SK-MEL-5 (cell line): ENCODE data around the gene MRPL40. TPM values are rescaled to one million over a fixed set of nuclear protein-coding genes. Genes with fewer than 3 reads are reported as not detected.
A peak's percentile ranks its signal among the peaks of the same experiment; 100 is the strongest.

Experiments
- DNase-seq: peaks from one replicate; pipeline ENCODE4 v3.0.0-alpha.2; 2016; ENCODE audit warnings: low read depth, low spot score
- in situ Hi-C: cut with HindIII; loops from 2 replicates; pipeline ENCODE4 v1.10.0; 2016; ENCODE audit warnings: low sequenced_read_pairs, high pct_unique_total_duplicates, low pct_unique_long_range_greater_than_20kb
- total RNA-seq: library from RNA; depleted of rRNA; stranded (reverse); fragments of >200 nt; shearing (Covaris generic); gene quantifications from 2 replicates; pipeline ENCODE4 v1.2.3, GENCODE V29; 2014

The MRPL40 gene
- total RNA-seq, 1 experiment from 2014 or later: 106 TPM

DNA sequence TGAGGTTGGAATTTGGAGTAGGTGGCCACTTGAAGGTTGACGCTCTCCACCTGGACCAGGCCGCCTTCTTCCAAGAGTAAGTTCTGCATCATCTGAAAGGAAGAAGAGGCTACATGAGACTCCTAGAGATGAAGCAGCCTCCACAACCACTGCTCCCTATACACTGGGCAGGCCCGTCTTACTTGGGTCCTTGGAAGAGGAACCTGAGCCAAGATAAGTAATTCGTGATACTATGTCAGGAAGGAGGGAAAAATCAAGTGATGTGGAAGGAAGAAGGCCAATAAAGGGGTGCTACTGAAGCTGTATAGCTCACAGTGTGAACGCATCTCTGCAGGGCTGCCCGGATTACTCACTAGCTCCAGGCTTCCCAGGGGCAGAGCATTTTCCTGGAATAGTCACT, 35.6 kb downstream of the MRPL40 start:
- in situ Hi-C loops: no loop called here
- no peak for DNase-seq

DNA sequence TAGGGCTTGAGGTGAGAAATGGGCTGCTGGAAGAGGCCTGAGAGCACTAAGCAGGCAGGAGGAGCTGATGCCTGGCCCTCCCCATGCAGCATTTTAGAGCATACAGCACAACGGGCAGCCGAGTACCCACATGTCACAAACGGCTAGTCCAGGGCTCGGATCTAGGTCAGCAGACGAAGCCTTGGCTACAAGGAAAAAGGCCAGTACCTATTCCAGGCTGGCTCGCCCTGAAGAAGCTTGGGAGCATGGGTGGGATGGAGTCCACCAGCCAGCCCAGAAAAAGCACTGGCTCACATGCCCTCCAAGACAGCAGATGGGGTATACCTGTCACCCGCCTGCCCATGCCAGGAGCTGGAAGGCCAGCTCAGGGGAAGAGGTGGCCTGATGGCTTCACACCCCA, 37.1 kb downstream of the MRPL40 start:
- in situ Hi-C loops: no loop called here
- no peak for DNase-seq

DNA sequence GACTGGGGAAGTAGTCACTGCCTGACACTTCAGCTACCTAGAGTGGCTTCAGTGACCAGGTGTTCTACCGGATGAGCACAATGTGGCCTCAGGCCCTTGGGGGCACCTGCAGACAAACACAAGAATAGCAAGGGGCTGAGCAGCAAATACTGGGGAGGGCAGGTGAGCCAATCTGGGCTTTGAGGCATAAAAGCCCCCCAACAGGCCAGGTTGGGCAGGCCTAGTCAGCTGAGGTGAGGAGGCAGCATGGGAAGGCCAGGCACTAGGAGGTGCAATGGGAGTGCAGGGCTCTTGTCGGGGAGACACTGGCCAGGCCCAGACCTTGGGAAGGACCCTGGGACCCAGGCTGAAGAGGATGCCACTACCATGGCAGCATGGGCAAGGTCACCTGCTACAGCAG, 37.7 kb downstream of the MRPL40 start:
- DNase-seq: no peak
- in situ Hi-C loops: no loop called here

DNA sequence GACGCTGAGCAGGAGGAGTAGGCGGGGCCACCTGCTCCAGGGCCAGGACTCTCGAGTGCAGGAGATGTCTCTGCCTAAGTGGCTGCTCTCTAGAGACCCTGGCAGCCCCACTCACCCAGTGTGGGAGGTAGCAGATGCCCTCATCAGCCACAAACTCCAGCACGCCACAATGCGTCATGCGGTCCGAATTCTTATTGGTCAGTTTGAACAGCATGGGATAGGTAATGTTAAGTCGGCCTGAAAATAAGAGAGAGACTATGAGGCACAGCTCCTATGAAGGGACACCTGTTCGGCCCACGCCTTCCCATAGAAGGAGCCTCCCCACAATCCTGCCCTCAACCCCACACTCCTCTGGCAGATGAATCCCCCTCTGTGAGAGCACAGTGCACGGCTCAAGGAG, 39.2 kb downstream of the MRPL40 start:
- in situ Hi-C loops: no loop called here
- DNase-seq: no peak

DNA sequence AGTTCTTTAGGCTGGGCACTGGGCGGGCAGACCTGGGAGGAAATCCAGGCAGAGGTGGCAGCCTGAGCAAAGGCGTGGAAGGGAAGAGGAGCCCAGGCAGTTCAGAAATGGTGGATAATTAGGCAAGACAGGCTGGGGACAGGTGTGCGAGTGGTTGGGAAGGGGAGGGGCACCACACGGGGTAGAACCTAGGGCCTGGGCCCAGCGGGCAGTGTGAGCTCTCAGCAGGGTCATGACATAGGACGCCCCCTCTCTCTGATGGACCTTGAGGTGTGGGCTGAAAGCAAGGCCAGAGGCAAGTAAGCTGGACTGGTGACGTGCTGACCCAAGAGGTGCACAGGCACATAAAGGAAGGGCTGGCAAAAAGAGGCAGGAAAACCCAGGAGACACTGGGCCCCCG, 39.9 kb downstream of the MRPL40 start:
- no peak for DNase-seq
- in situ Hi-C loops: no loop called here

DNA sequence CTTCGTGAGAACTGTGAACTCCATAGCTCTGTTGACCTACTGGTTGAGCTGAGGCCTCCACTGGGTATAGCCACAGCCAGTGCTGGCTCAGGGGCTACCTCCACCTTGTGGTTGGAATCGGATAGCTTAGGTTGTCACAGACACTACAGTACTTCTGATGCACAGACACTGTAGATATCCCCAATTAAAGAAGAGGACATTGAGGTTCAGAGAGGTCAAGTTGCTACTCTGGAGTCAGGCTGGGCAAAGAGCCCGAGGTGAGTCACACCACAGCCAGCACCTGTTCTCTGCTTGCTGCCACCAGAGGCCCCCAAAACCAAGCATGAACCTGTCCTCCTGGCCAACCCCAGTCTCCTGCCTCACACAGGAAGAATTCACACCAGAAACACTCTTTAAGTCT, 41.2 kb downstream of the MRPL40 start:
- no peak for DNase-seq

DNA sequence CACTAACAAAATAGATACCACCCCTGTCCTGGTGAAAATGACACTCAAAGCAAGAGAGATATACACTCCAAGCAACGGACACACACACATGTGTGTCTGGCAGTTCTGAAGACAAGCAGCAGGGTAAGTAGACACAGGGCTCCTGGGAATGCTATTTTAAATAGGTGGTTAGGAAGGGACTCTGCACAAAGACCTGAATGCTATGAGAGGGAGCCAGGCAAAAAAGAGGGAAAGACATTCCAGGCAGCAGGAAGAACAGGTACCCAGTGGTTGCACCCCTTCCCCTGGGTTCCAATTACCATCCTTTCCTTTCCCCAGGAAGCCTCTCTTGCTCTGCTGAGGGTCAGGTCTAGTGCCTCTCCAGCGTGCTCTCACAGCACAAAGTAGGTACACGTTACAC, 43.7 kb downstream of the MRPL40 start:
- no peak for DNase-seq
- in situ Hi-C loops: no loop called here

More for the DNA sequence above, 41.2 kb downstream of the MRPL40 start:
- in situ Hi-C loops: no loop called here

DNA sequence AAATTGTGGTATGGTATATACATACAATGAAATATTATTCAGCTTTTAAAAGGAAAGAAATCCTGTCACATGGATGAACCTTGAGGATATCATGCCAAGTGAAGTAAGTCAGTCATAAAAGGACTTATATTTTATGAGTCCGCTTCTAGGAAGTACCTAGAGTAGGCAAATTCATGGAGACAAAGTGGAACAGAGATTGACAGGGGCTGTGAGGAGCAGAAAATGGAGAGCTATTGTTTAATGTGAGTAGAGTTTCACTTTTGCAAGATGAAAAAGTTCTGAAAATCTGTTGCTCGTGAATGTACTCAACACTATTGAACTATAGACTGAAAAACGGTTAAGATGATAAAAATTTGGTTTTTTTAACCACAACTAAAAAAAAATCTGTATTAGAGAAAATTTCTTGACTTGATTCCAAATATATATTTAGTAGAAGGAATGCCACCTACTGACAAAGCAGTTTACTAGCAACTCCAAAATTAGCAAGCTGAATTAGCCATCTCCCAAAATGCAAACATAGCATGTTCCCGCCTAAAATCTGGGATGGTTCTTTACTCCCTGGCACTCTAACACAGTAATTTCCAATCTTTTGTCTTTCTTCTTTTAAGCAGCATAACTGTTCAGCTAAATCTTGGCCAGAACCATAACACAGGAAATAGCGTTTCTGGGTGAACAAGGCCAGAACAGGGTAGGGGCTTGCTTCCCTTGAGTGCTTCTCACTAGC, 45.1 kb downstream of the MRPL40 start:
- DNase-seq: peak; percentile 19
- in situ Hi-C loops: no loop called here

DNA sequence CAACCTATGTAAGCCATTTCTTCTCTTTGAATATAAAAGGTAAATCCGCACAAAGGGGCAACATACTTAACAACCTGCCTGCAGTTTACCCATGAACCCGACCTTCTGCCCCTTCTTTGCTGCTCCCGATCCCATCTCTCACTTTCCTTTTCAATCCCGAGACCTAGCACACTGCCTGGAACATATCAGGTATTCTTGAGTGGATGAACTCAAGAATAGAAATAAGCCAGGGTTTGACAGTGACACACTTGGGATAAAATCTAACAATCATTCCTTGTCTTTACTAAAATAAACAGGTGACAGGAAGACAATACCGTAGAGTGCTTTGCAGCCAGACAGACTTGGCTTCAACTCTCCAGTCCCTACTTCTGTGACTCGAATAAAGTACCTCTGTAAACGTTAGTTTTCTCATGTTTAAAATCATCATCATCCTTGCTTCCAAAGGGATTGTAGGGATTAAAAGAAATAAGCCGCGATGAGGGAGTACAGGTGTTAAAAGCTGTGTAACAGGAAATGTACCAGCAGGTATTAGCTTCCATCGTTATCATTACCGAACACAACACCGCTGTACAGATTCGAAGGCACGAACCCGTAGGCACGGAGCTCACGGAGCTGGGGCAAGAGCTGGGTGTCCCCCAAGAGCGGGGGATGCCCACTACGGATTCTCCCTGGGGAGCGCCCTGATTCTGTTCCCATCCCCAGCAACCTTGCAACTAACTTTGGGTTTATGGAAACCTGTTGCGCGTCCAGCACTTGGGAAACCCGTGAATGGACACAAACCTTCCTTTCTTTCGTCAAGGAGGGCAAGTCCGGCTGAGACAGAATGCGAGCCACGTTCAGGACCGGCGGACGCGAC, 45.9 kb downstream of the MRPL40 start:
- in situ Hi-C loops: no loop called here

DNA sequence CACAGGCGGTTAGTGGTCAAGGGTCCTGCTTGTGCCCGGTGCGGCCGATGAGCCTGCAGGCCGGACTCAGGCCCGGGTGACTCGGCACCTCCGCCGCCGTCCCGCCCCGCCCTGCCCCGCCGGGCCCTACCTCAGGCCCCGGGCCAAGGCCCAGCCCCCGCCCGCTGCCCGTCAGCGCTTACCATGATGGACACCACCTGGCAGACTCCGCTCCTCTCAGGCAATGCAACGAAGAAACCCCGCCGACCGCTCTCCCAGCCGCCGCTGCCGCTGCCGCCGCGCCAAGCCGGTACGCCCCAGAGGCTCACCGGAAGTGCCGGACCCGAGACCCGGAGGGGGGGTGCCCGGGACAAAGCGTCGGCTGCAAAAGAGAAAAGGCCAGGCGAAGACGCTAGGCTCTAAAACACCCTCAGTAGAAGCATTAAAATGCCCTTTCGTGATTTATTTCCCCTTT, 46.6 kb downstream of the MRPL40 start, which contains the start of gene UFD1:
UFD1 (minus strand) TSS at position 293 of the 454 bp plus-strand sequence; CDS start at position 185, 108 bp downstream.
- in situ Hi-C loops: no loop called here

More for the DNA sequence above, 45.9 kb downstream of the MRPL40 start:
- DNase-seq: no peak

DNA sequence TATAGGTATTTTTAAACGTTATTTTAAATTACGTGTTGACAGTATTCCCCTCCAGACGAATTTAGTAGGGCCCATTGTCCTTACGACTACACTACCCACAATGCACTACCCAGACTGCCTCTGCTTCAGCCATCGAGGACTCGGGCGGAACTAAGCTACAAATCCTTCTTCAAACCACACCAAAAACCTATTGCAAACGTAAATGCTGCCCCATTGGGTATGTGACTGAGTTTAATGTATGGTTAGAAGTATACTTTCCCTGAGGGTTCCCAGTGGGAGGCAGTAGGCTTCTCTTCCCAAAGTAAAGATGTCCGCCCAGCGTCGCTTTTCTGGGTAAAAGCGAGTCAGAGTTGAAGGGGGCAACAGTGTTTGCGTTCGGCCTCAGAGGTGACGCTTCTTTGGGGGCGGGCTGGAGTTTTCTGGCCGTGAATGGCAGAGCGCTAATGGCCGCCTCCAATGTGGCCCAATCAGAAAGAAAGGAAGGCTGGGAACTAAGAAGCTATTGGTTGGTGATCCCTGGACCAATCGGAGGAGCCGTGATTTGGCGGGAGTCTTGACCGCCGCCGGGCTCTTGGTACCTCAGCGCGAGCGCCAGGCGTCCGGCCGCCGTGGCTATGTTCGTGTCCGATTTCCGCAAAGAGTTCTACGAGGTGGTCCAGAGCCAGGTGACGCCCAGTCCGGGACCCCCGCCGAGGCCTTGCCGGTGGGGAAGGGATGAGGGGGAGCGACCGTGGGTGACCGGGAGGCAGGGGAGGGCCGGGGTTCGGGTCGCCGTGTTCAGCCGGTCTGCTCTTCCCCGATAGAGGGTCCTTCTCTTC, 47.2 kb downstream of the MRPL40 start, which contains the start of gene CDC45:
CDC45 (plus strand) TSS at position 566 of the 818 bp plus-strand sequence; CDS start at position 615, 49 bp downstream.
- DNase-seq: peak; percentile 99
- in situ Hi-C loops: no loop called here

More for the DNA sequence above, 46.6 kb downstream of the MRPL40 start, which contains the start of gene UFD1:
- no peak for DNase-seq

DNA sequence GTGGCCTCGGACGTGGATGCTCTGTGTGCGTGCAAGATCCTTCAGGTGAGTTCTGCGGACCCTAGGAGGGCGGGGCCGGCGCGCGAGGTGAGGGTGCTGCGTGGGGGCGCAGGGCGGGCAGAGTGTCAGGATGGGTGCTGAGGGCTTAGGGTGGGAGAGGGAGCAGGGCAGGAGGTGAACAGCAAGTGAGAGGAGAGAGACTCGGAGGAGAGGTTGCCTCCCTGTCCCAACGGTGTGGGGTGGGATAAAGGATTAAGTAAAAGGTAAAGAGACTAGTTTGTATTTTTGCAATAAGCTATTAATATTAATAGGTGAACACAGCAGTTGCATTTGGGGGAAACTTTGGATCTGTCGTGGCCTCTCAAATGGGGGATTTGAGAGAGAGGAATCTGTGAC, 47.8 kb downstream of the MRPL40 start:
- in situ Hi-C loops: no loop called here
- no peak for DNase-seq

DNA sequence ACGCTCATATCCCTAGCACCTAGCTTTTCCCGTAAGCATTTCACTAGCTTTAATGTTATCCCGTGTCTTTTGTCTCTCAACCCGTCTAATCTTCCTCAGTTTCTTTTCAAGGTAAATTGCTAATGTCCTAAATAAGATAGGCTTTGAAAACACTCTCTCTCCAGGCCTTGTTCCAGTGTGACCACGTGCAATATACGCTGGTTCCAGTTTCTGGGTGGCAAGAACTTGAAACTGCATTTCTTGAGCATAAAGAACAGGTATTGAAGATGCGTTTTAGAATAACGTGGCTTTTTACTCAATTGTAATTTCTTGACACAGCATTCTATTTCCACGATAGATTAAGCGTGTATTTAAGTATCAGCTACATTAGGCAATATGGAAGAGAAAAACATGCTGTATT, 48.4 kb downstream of the MRPL40 start:
- DNase-seq: no peak
- in situ Hi-C loops: no loop called here

DNA sequence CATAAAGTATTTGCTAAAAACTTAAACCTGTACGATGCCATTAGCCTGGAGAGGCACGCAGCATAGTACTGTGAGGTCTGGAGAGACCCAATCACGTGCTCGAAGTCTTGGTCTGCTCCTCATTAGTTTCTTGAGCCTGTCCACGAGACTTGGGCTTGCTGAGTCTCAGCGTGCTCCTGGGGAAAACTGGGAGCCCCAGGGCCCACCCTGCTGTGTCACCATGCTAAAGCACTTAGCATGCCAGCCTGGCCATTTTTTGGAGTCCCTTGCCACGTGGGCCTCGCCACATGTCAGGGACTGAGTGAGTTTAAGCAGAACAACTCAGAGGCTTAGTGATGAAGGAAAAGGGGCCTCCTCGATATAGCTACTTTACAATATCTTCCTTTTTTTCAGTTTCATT, 50.0 kb downstream of the MRPL40 start:
- in situ Hi-C loops: no loop called here

DNA sequence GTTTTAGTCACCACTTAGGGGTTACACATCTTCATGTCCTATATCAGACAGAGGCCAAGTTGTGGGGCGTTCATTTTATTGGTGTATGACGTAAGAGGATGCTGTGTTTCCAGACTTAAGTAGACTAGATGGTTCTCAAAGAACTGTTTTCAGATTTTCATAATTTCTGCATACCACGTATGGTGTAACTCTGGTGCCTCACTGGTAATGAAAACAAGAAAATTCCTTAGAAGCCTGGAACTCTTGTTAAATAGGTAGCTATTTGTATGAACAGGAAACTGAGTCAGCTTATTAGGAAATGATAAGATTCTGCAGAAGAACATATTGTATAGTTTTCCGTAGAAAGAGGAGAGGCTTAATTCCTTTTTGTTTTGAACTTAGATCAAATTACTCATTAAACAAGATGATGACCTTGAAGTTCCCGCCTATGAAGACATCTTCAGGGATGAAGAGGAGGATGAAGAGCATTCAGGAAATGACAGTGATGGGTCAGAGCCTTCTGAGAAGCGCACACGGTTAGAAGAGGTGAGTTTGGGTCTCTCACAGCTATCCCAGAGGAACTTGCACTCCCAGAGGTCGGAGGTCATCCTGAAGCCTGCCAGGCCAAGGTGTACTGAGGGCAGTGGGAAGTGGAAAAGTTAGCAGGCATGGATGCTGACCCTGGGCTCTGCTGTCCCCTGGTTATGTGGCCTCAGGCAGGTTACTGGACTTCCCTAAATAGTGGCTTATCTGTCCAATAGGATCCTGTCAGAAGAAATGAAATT, 51.3 kb downstream of the MRPL40 start:
- in situ Hi-C loops: no loop called here
- no peak for DNase-seq

More for the DNA sequence above, 50.0 kb downstream of the MRPL40 start:
- no peak for DNase-seq
